SK-N-SH (cell line): Measurements from ENCODE around the gene KLB. TPM values are rescaled to one million over a fixed set of nuclear protein-coding genes. Genes with fewer than 3 reads are reported as not detected.

ENCODE experiments used
- CTCF ChIA-PET: fragments of 300-600, 350-600 bp; formaldehyde crosslinking; extraction: SDS; loops from one replicate; lab custom pipeline; 2021; lab: Yijun Ruan, JAX
- POLR2A ChIA-PET: fragments of 350-600 bp; sonication (Branson Sonifier 250); formaldehyde crosslinking; extraction: SDS; loops from one replicate; lab custom pipeline; 2020; ENCODE audit warnings: antibody characterized with exemption, inconsistent platforms; lab: Yijun Ruan, JAX
- DNase-seq: peaks from one replicate; pipeline ENCODE4 v3.0.0; 2012
- H2AFZ ChIP-seq: fragments of 200-600 bp; sonication (generic); 2 replicates; pipeline ENCODE4 v1.8.1; 2016; ENCODE audit warnings: antibody characterized with exemption, mild to moderate bottlenecking, low read depth
- H3F3A ChIP-seq: fragments of 200-600 bp; sonication (generic); replicated peaks from 2 replicates; pipeline ENCODE3; 2016; ENCODE audit warnings: antibody characterized with exemption, mild to moderate bottlenecking; ENCODE audit not compliant: insufficient read depth
- H3K27ac ChIP-seq, 2 experiments: fragments of 200-500 bp in 1 of 2; fragments of 200-600 bp in 1 of 2; sonication (Bioruptor generic) in 1 of 2; sonication (generic), shearing (Covaris generic) in 1 of 2; 2 replicates each; pipeline versions ENCODE4 v1.5.1 to v1.6.1; 2014 to 2016; ENCODE audit warnings: low read depth in 2 of 2, inconsistent platforms in 1 of 2, low read length in 1 of 2, mild to moderate bottlenecking in 1 of 2, mixed read lengths in 1 of 2
- H3K27me3 ChIP-seq: fragments of 200-600 bp; sonication (generic), shearing (Covaris generic); 2 replicates; pipeline ENCODE4 v1.6.1; 2016; ENCODE audit warnings: mixed run types; ENCODE audit not compliant: insufficient read depth
- H3K36me3 ChIP-seq, 2 experiments: fragments of 200-500 bp in 1 of 2; fragments of 200-600 bp in 1 of 2; sonication (Bioruptor generic) in 1 of 2; sonication (generic) in 1 of 2; replicated peaks in 1 of 2; 2 replicates each; pipeline versions ENCODE3 to v1.5.1; 2014 to 2016; ENCODE audit warnings: low read length in 1 of 2, mild to moderate bottlenecking in 1 of 2; ENCODE audit not compliant: insufficient read depth in 2 of 2, control insufficient read depth in 1 of 2
- H3K4me1 ChIP-seq, 2 experiments: fragments of 200-500 bp in 1 of 2; fragments of 200-600 bp in 1 of 2; sonication (Bioruptor generic) in 1 of 2; sonication (generic), shearing (Covaris generic) in 1 of 2; 2 replicates each; pipeline versions ENCODE4 v1.5.1 to v1.6.1; 2014 to 2016; ENCODE audit warnings: low read depth in 1 of 2, low read length in 1 of 2, mixed run types in 1 of 2; ENCODE audit not compliant: insufficient read depth in 2 of 2, control insufficient read depth in 1 of 2
- H3K4me2 ChIP-seq: fragments of 200-600 bp; sonication (generic), shearing (Covaris generic); 2 replicates; pipeline ENCODE4 v1.6.1; 2017; ENCODE audit warnings: mixed run types
- H3K4me3 ChIP-seq, 2 experiments: fragments of 200-500 bp in 1 of 2; fragments of 200-600 bp in 1 of 2; sonication (Bioruptor generic) in 1 of 2; sonication (generic), shearing (Covaris generic) in 1 of 2; 2 replicates each; pipeline versions ENCODE4 v1.5.1 to v1.8.1; 2014 to 2016; ENCODE audit warnings: low read depth in 2 of 2, inconsistent platforms in 1 of 2, low read length in 1 of 2, mild to moderate bottlenecking in 1 of 2, mixed read lengths in 1 of 2, moderate library complexity in 1 of 2
- H3K79me2 ChIP-seq: fragments of 200-600 bp; sonication (generic); 2 replicates; pipeline ENCODE4 v1.8.1; 2017; ENCODE audit warnings: mild to moderate bottlenecking; ENCODE audit not compliant: insufficient read depth
- H3K9ac ChIP-seq: fragments of 200-600 bp; sonication (generic); 2 replicates; pipeline ENCODE4 v1.6.1; 2017; ENCODE audit warnings: mixed run types
- H3K9me2 ChIP-seq: fragments of 200-600 bp; sonication (generic); 2 replicates; pipeline ENCODE4 v1.6.1; 2017; ENCODE audit warnings: mixed run types
- H3K9me3 ChIP-seq: fragments of 200-600 bp; sonication (generic); 2 replicates; pipeline ENCODE4 v1.6.1; 2017; ENCODE audit warnings: mixed run types, mild to moderate bottlenecking, moderate library complexity
- H4K20me1 ChIP-seq: fragments of 200-600 bp; sonication (generic); 2 replicates; pipeline ENCODE4 v1.6.1; 2017; ENCODE audit warnings: mild to moderate bottlenecking, mixed run types; ENCODE audit not compliant: insufficient read depth
- CTCF ChIP-seq: fragments of 200-600 bp; sonication (generic); IDR thresholded peaks from 2 replicates; pipeline ENCODE4 v1.6.1; 2017; ENCODE audit warnings: antibody characterized with exemption, mild to moderate bottlenecking, moderate library complexity
- FOXJ3 ChIP-seq: sonication (generic); formaldehyde crosslinking; IDR thresholded peaks from 2 replicates; pipeline ENCODE4 v1.5.1; 2020; ENCODE audit warnings: mild to moderate bottlenecking, missing genetic modification reagents
- JUND ChIP-seq: IDR thresholded peaks from 2 replicates; pipeline ENCODE4 v1.4.0; 2012
- NFIC ChIP-seq: IDR thresholded peaks from 2 replicates; pipeline ENCODE4 v1.4.0; 2012; ENCODE audit warnings: borderline replicate concordance
- RAD21 ChIP-seq: IDR thresholded peaks from 2 replicates; pipeline ENCODE4 v1.6.1; 2012; ENCODE audit warnings: mild to moderate bottlenecking, low read length
- SMC3 ChIP-seq: IDR thresholded peaks from 2 replicates; pipeline ENCODE4 v1.6.1; 2012; ENCODE audit warnings: low read depth, low read length, improper control_type of control experiment
- TEAD4 ChIP-seq: IDR thresholded peaks from 2 replicates; pipeline ENCODE4 v1.4.0; 2012; ENCODE audit warnings: mild to moderate bottlenecking, borderline replicate concordance; ENCODE audit not compliant: insufficient read depth
- YY1 ChIP-seq: IDR thresholded peaks from 2 replicates; pipeline ENCODE4 v1.4.0; 2012; ENCODE audit warnings: low read depth, mild to moderate bottlenecking
- WGBS: methylation state at CpG from one replicate; pipeline ENCODE4 v1.1.6; 2017; ENCODE audit warnings: low lambda C conversion rate; 5-methylcytosine and 5-hydroxymethylcytosine counted together
- polyA plus RNA-seq, 3 experiments: library from polyadenylated mRNA; depleted of rRNA; stranded (reverse); fragments of >200 nt; gene quantifications; 2 replicates each; pipeline ENCODE4 v1.2.3, GENCODE V29; 2012
- TF ChIP-seq, protein P1 (sequence below): fragments of 150-350 bp; IDR thresholded peaks from 2 replicates; pipeline ENCODE4 v1.6.1; 2017; ENCODE audit warnings: antibody characterized with exemption, low read length, low read depth, borderline replicate concordance

The KLB gene
- polyA plus RNA-seq, 1 of the 3 experiments (the other 2 are of a cell fraction): not detected

DNA sequence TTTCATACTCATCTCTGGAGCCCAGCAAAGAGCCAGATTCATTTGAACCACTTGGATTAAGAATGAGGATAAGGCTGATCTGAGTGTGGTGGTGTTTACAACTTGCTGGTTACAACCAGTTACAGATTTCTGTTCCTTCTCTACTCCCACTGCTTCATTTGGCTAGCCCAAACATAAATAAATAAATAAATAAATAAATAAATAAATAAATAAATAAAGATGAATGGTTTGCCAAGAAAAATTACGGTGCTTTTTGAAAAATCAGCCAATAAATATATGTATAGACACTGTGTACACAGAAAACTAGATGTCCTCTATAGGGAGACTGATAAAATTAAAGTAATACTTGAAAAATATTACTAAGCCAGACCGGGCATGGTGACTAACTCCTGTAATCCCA lies 34.9 kb downstream of the KLB start (continued):
- TF ChIP-seq, protein P1, sequence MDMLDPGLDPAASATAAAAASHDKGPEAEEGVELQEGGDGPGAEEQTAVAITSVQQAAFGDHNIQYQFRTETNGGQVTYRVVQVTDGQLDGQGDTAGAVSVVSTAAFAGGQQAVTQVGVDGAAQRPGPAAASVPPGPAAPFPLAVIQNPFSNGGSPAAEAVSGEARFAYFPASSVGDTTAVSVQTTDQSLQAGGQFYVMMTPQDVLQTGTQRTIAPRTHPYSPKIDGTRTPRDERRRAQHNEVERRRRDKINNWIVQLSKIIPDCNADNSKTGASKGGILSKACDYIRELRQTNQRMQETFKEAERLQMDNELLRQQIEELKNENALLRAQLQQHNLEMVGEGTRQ: no peak

- H3F3A ChIP-seq: peaks cover 4% of the 10 kb centered on the region
- no peaks in the 10 kb centered on the region; the same call in 1 of the 2 replicates for H3K27me3 ChIP-seq
- ChIA-PET CTCF (interaction anchor here (1.0 kb wide), 1 partner anchor 20 kb away, joined by 3 read pairs; no protein-coding TSS in a partner anchor), POLR2A (no interaction called here)
- no peak overlapping the region for H2AFZ ChIP-seq
- no peak for DNase-seq
- no peaks in the 10 kb centered on the region for H3K9me2 ChIP-seq
- TF ChIP-seq TEAD4 (no peak), YY1 (no peak), FOXJ3 (CRISPR knock-in tag) (no peak), CTCF (no peak), RAD21 (no peak), NFIC (no peak)
- no peaks in the 10 kb centered on the region for H3K36me3 ChIP-seq
- H3K9me3 ChIP-seq: no peaks in the 10 kb centered on the region
- H3K4me2 ChIP-seq: no peak overlapping the region
- no peaks in the 10 kb centered on the region for H4K20me1 ChIP-seq
- no peak overlapping the region for H3K4me3 ChIP-seq
- WGBS: 79% methylated on average over 4 of the region's 4 CpGs
- H3K27ac ChIP-seq: no peak overlapping the region
- no peaks in the 10 kb centered on the region for H3K79me2 ChIP-seq
- no peak overlapping the region for H3K9ac ChIP-seq
- no peaks in the 10 kb centered on the region for H3K4me1 ChIP-seq
Measured at GRCh38 chr4:39442998-39443397, 36.3 kb downstream of the KLB start.

DNA sequence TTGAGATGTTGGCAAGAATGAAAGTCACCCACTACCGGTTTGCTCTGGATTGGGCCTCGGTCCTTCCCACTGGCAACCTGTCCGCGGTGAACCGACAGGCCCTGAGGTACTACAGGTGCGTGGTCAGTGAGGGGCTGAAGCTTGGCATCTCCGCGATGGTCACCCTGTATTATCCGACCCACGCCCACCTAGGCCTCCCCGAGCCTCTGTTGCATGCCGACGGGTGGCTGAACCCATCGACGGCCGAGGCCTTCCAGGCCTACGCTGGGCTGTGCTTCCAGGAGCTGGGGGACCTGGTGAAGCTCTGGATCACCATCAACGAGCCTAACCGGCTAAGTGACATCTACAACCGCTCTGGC lies 39.7 kb downstream of the KLB start:
- POLR2A ChIA-PET: no interaction called here
- CTCF ChIA-PET: no interaction called here
- Histone ChIP-seq H4K20me1 (0 out of 2 replicates have a peak, but pooled peaks cover 3% of the 10 kb centered on the region), H3K36me3 (peaks cover 15 to 19% of the 10 kb centered on the region in 2 experiments), H2AFZ (no peak overlapping the region), H3K9me3 (no peaks in the 10 kb centered on the region), H3K79me2 (no peaks in the 10 kb centered on the region), H3K4me2 (no peak overlapping the region), H3K27ac (no peak overlapping the region), H3K27me3 (no peaks in the 10 kb centered on the region), H3K9ac (no peak overlapping the region), H3F3A (peaks cover 36% of the 10 kb centered on the region), H3K9me2 (no peaks in the 10 kb centered on the region), H3K4me1 (no peaks in the 10 kb centered on the region), H3K4me3 (no peak overlapping the region)
- TF ChIP-seq SMC3 (no peak), JUND (no peak)
- no peak for DNase-seq
- WGBS: 98% methylated on average over 11 of the region's 20 CpGs
